H1 (cell line): Measurements from ENCODE around the gene NT5M. TPM values are rescaled to one million over a fixed set of nuclear protein-coding genes. Genes with fewer than 3 reads are reported as not detected.

Experiments
- CTCF ChIA-PET: fragments of 300-600 bp; sonication (Branson Sonifier 250); formaldehyde crosslinking; loops from one replicate; lab custom pipeline; 2021; ENCODE audit not compliant: partially characterized antibody; lab: Charles Lee
- POLR2A ChIA-PET: fragments of 300-600 bp; sonication (Branson Sonifier 250); formaldehyde crosslinking; loops from one replicate; lab custom pipeline; 2021; ENCODE audit warnings: inconsistent platforms; ENCODE audit not compliant: partially characterized antibody; lab: Charles Lee
- DNase-seq, 2 experiments: peaks; one replicate each; pipeline versions ENCODE4 v3.0.0 to v3.0.0-alpha.2; 2010 to 2022; ENCODE audit warnings: low spot score in 2 of 2, low read depth in 1 of 2, mixed read lengths in 1 of 2
- FAIRE-seq: peaks from 2 replicates; lab custom pipeline; 2011; peaks lifted over from hg19 to GRCh38; lab: Jason Lieb, UNC
- H2AFZ ChIP-seq: 2 replicates; pipeline ENCODE4 v1.8.1; 2012; ENCODE audit warnings: low read length, inconsistent platforms
- H2AK5ac ChIP-seq: 2 replicates; pipeline ENCODE4 v1.6.1; 2013; ENCODE audit warnings: low read depth, low read length
- H2BK120ac ChIP-seq: replicated peaks from 2 replicates; pipeline ENCODE3; 2013; ENCODE audit warnings: low read depth, low read length, inconsistent platforms
- H2BK12ac ChIP-seq: 2 replicates; pipeline ENCODE4 v1.6.1; 2013; ENCODE audit warnings: low read depth, low read length
- H2BK15ac ChIP-seq: 2 replicates; pipeline ENCODE4 v1.6.1; 2013; ENCODE audit warnings: low read length
- H2BK20ac ChIP-seq: 2 replicates; pipeline ENCODE4 v1.6.1; 2013; ENCODE audit warnings: low read length
- H2BK5ac ChIP-seq: 2 replicates; pipeline ENCODE4 v1.6.1; 2013; ENCODE audit warnings: low read depth, low read length
- H3K14ac ChIP-seq: 2 replicates; pipeline ENCODE4 v1.6.1; 2013; ENCODE audit warnings: inconsistent platforms; ENCODE audit not compliant: insufficient read length
- H3K18ac ChIP-seq: 2 replicates; pipeline ENCODE4 v1.6.1; 2013; ENCODE audit warnings: low read length; ENCODE audit errors: extremely low read depth
- H3K23ac ChIP-seq: 2 replicates; pipeline ENCODE4 v1.6.1; 2013; ENCODE audit warnings: inconsistent platforms; ENCODE audit not compliant: insufficient read length
- H3K23me2 ChIP-seq: 2 replicates; pipeline ENCODE4 v1.6.1; 2013; ENCODE audit warnings: low read depth, low read length
- H3K27ac ChIP-seq: 2 replicates; pipeline ENCODE4 v1.6.1; 2011; ENCODE audit warnings: low read depth, low read length, inconsistent platforms
- H3K27me3 ChIP-seq, 4 experiments: replicated peaks in 1 of 4; 1 replicate in 1 of 4; 2 replicates in 3 of 4; pipeline versions ENCODE4 v1.6.1 to v1.8.1; 2011 to 2013; ENCODE audit warnings: low read length in 3 of 4, mild to moderate bottlenecking in 3 of 4, inconsistent platforms in 2 of 4, mixed read lengths in 2 of 4, moderate library complexity in 1 of 4; ENCODE audit not compliant: control insufficient read depth in 3 of 4, insufficient read depth in 3 of 4; ENCODE audit errors: extremely low read depth in 1 of 4
- H3K36me3 ChIP-seq, 4 experiments: 2 replicates each; pipeline versions ENCODE4 v1.6.1 to v1.8.1; 2011 to 2013; ENCODE audit warnings: mild to moderate bottlenecking in 4 of 4, low read length in 3 of 4, moderate library complexity in 2 of 4, control low read depth in 1 of 4, inconsistent platforms in 1 of 4; ENCODE audit not compliant: insufficient read depth in 4 of 4, control insufficient read depth in 2 of 4
- H3K4ac ChIP-seq: replicated peaks from 2 replicates; pipeline ENCODE3; 2013; ENCODE audit warnings: low read length, low read depth, mixed read lengths, inconsistent platforms; ENCODE audit not compliant: insufficient read length
- H3K4me1 ChIP-seq, 4 experiments: replicated peaks in 1 of 4; 1 replicate in 1 of 4; 2 replicates in 3 of 4; pipeline versions ENCODE4 v1.6.1 to v1.8.1; 2011 to 2013; ENCODE audit warnings: low read length in 3 of 4, inconsistent platforms in 2 of 4, mixed read lengths in 1 of 4; ENCODE audit not compliant: insufficient read depth in 4 of 4, control insufficient read depth in 3 of 4
- H3K4me2 ChIP-seq, 2 experiments: 2 replicates each; pipeline versions ENCODE4 v1.6.1 to v1.8.1; 2011 to 2013; ENCODE audit warnings: low read depth in 2 of 2, low read length in 2 of 2, control low read depth in 1 of 2, inconsistent platforms in 1 of 2, mild to moderate bottlenecking in 1 of 2; ENCODE audit not compliant: insufficient read depth in 1 of 2
- H3K4me3 ChIP-seq, 4 experiments: fragments of 200-600, 300-600 bp in 1 of 4; sonication (generic), shearing (Covaris generic), sonication (Bioruptor Twin) in 1 of 4; 2 replicates each; pipeline versions ENCODE4 v1.5.1 to v1.8.1; 2011 to 2016; ENCODE audit warnings: low read length in 4 of 4, low read depth in 3 of 4, control low read depth in 2 of 4, inconsistent platforms in 2 of 4, mild to moderate bottlenecking in 2 of 4, mixed read lengths in 1 of 4, moderate library complexity in 1 of 4; ENCODE audit not compliant: insufficient read depth in 2 of 4; ENCODE audit errors: extremely low read depth in 1 of 4
- H3K56ac ChIP-seq: replicated peaks from 2 replicates; pipeline ENCODE3; 2013; ENCODE audit warnings: low read depth, mild to moderate bottlenecking, mixed read lengths, low read length, inconsistent platforms; ENCODE audit not compliant: insufficient read length
- H3K79me1 ChIP-seq: 2 replicates; pipeline ENCODE4 v1.6.1; 2013; ENCODE audit warnings: low read depth, low read length, control low read depth
- H3K79me2 ChIP-seq, 2 experiments: 2 replicates each; pipeline versions ENCODE4 v1.6.1 to v1.8.1; 2012 to 2013; ENCODE audit warnings: low read length in 2 of 2, mild to moderate bottlenecking in 2 of 2, inconsistent platforms in 1 of 2; ENCODE audit not compliant: insufficient read depth in 2 of 2, control insufficient read depth in 1 of 2
- H3K9ac ChIP-seq, 4 experiments: replicated peaks in 1 of 4; 1 replicate in 1 of 4; 2 replicates in 3 of 4; pipeline versions ENCODE4 v1.6.1 to v1.8.1; 2011 to 2013; ENCODE audit warnings: low read depth in 3 of 4, low read length in 3 of 4, control low read depth in 2 of 4, mild to moderate bottlenecking in 2 of 4, moderate library complexity in 2 of 4, inconsistent platforms in 1 of 4; ENCODE audit errors: extremely low read depth in 1 of 4
- H3K9me3 ChIP-seq, 2 experiments: 2 replicates each; pipeline versions ENCODE4 v1.6.1 to v1.8.1; 2012 to 2013; ENCODE audit warnings: mild to moderate bottlenecking in 2 of 2, moderate library complexity in 2 of 2, control low read depth in 1 of 2, inconsistent platforms in 1 of 2, low read depth in 1 of 2, low read length in 1 of 2, mixed read lengths in 1 of 2; ENCODE audit not compliant: insufficient read depth in 2 of 2
- H4K20me1 ChIP-seq, 2 experiments: replicated peaks in 1 of 2; 2 replicates each; pipeline versions ENCODE3 to v1.8.1; 2011 to 2013; ENCODE audit warnings: inconsistent platforms in 2 of 2, low read length in 2 of 2, mild to moderate bottlenecking in 1 of 2; ENCODE audit not compliant: insufficient read depth in 2 of 2, control insufficient read depth in 1 of 2
- H4K5ac ChIP-seq: 2 replicates; pipeline ENCODE4 v1.6.1; 2013; ENCODE audit warnings: low read length, low read depth, mixed read lengths, inconsistent platforms; ENCODE audit not compliant: insufficient read length
- H4K8ac ChIP-seq: 2 replicates; pipeline ENCODE4 v1.8.0; 2013; ENCODE audit warnings: mild to moderate bottlenecking, moderate library complexity, low read length, inconsistent platforms; ENCODE audit not compliant: insufficient read depth; ENCODE audit errors: extremely low read depth
- H4K91ac ChIP-seq: replicated peaks from 2 replicates; pipeline ENCODE3; 2013; ENCODE audit warnings: low read length, mixed read lengths, inconsistent platforms; ENCODE audit not compliant: insufficient read length
- BACH1 ChIP-seq: IDR thresholded peaks from 2 replicates; pipeline ENCODE4 v1.6.1; 2012; ENCODE audit warnings: low read length, improper control_type of control experiment
- EGR1 ChIP-seq: IDR thresholded peaks from 2 replicates; pipeline ENCODE4 v1.6.1; 2011; ENCODE audit warnings: low read depth, low read length, borderline replicate concordance
- GABPA ChIP-seq: IDR thresholded peaks from 2 replicates; pipeline ENCODE4 v1.6.1; 2011; ENCODE audit warnings: mild to moderate bottlenecking, low read length, moderate library complexity, borderline replicate concordance; ENCODE audit not compliant: insufficient read depth
- HDAC2 ChIP-seq, 2 experiments: fragments of 300-600 bp in 1 of 2; sonication (generic) in 1 of 2; IDR thresholded peaks; 2 replicates each; pipeline ENCODE4 v1.6.1; 2011 to 2012; ENCODE audit warnings: low read depth in 2 of 2, low read length in 2 of 2, mild to moderate bottlenecking in 2 of 2, moderate library complexity in 2 of 2, borderline replicate concordance in 1 of 2, inconsistent platforms in 1 of 2
- HDAC6 ChIP-seq: IDR thresholded peaks from one replicate; pipeline ENCODE4 v1.7.1; 2012; ENCODE audit warnings: low read depth, mild to moderate bottlenecking, inconsistent platforms, low read length, moderate library complexity
- NRF1 ChIP-seq: IDR thresholded peaks from 2 replicates; pipeline ENCODE4 v1.6.1; 2011; ENCODE audit warnings: mild to moderate bottlenecking, low read depth, low read length, improper control_type of control experiment
- POLR2A ChIP-seq, 2 experiments: IDR thresholded peaks; 1 replicate in 1 of 2; 2 replicates in 1 of 2; pipeline ENCODE4 v1.6.1; 2011; ENCODE audit warnings: low read depth in 2 of 2, low read length in 2 of 2, mild to moderate bottlenecking in 2 of 2; ENCODE audit errors: control extremely low read depth in 1 of 2
- RXRA ChIP-seq: IDR thresholded peaks from 2 replicates; pipeline ENCODE4 v1.6.1; 2011; ENCODE audit warnings: low read depth, mild to moderate bottlenecking, low read length, moderate library complexity; ENCODE audit not compliant: insufficient read depth
- SAP30 ChIP-seq: fragments of 300-600 bp; sonication (generic); IDR thresholded peaks from 2 replicates; pipeline ENCODE4 v1.7.1; 2012; ENCODE audit warnings: low read length, moderate library complexity, mild to moderate bottlenecking, inconsistent platforms; ENCODE audit not compliant: insufficient read depth, insufficient replicate concordance
- TAF7 ChIP-seq: optimal IDR thresholded peaks from 2 replicates; pipeline ENCODE3; 2011; ENCODE audit warnings: low read depth, mild to moderate bottlenecking, inconsistent platforms, low read length, moderate library complexity, borderline replicate concordance
- TEAD4 ChIP-seq: IDR thresholded peaks from 2 replicates; pipeline ENCODE4 v1.6.1; 2012; ENCODE audit warnings: low read depth, low read length, inconsistent platforms, mixed read lengths
- whole genome bisulfite sequencing, 2 experiments: shearing (Covaris generic) in 1 of 2; methylation state at CpG; one replicate each; pipeline versions ENCODE4 v1.1.6 to v1.1.7; 2013 to 2015; ENCODE audit warnings: low lambda C conversion rate in 2 of 2, mixed read lengths in 2 of 2, inconsistent platforms in 1 of 2, low coverage in 1 of 2, missing lambda C conversion rate in 1 of 2; ENCODE audit not compliant: insufficient replicate concordance in 2 of 2, insufficient coverage in 1 of 2, insufficient read length in 1 of 2; ENCODE audit errors: extremely low coverage in 1 of 2, missing lambda C conversion rate in 1 of 2; 5-methylcytosine and 5-hydroxymethylcytosine counted together
- polyA plus RNA-seq, 7 experiments: library from polyadenylated mRNA; depleted of rRNA in 3 of 7; stranded (reverse) in 5 of 7; unstranded in 2 of 7; fragments of >200 nt in 5 of 7; fragments of 200-250 nt in 2 of 7; gene quantifications; 1 replicate in 5 of 7; 2 replicates in 1 of 7; 4 replicates in 1 of 7; pipeline versions ENCODE4 v1.2.1 to v1.2.3, GENCODE V29; 2011 to 2013; ENCODE audit warnings: missing spikeins in 2 of 7, mixed read lengths in 2 of 7
- total RNA-seq: library from RNA; stranded (reverse); fragmentation: NEBNext Ultra II Directional; extraction: Animal tissue kit (Norgen Biotek cat#: 25700); gene quantifications from 2 replicates; pipeline ENCODE4 v1.2.1, GENCODE V29; 2021
- TF ChIP-seq, protein P1 (sequence below), 3 experiments: IDR thresholded peaks; 1 replicate in 2 of 3; 2 replicates in 1 of 3; pipeline versions ENCODE4 v1.5.1 to v1.6.1; 2011; ENCODE audit warnings: low read length in 3 of 3, mild to moderate bottlenecking in 3 of 3, inconsistent platforms in 2 of 3, low read depth in 1 of 3, moderate library complexity in 1 of 3; ENCODE audit not compliant: insufficient read depth in 1 of 3; ENCODE audit errors: control extremely low read depth in 1 of 3

Gene NT5M
- total and polyA plus RNA-seq, 2 of the 8 experiments (the other 6 are each of a cell fraction or from before 2014, with no cell fraction given), result 7.6 to 18.2 TPM

- WGBS, 2 experiments, result 93% methylated on average over 6 of the region's 6 CpGs; no CpG with 5 or more reads in 1 of the 2 experiments
- TF ChIP-seq GABPA (no peak), TEAD4 (no peak), SAP30 (no peak), RXRA (no peak), POLR2A (IDR thresholded peaks at IDR 0.05; ENCODE audit: control extremely low read depth in 1 of 2, low read depth in 2 of 2, low read length in 2 of 2) (no peak), NRF1 (no peak), EGR1 (no peak), HDAC6 (no peak), TAF7 (no peak), BACH1 (no peak), HDAC2 (IDR thresholded peaks at IDR 0.05; ENCODE audit: borderline replicate concordance in 1 of 2, low read depth in 2 of 2, low read length in 2 of 2) (no peak)
- TF ChIP-seq, protein P1, sequence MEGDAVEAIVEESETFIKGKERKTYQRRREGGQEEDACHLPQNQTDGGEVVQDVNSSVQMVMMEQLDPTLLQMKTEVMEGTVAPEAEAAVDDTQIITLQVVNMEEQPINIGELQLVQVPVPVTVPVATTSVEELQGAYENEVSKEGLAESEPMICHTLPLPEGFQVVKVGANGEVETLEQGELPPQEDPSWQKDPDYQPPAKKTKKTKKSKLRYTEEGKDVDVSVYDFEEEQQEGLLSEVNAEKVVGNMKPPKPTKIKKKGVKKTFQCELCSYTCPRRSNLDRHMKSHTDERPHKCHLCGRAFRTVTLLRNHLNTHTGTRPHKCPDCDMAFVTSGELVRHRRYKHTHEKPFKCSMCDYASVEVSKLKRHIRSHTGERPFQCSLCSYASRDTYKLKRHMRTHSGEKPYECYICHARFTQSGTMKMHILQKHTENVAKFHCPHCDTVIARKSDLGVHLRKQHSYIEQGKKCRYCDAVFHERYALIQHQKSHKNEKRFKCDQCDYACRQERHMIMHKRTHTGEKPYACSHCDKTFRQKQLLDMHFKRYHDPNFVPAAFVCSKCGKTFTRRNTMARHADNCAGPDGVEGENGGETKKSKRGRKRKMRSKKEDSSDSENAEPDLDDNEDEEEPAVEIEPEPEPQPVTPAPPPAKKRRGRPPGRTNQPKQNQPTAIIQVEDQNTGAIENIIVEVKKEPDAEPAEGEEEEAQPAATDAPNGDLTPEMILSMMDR (IDR thresholded peaks at IDR 0.05; ENCODE audit: control extremely low read depth in 1 of 3, insufficient read depth in 1 of 3, low read depth in 1 of 3, low read length in 3 of 3), result no peak
Observed at GRCh38 chr17:17375841-17376240, 72.7 kb downstream of the NT5M start.

More at GRCh38 chr17:17375841-17376240, 72.7 kb downstream of the NT5M start:
- Histone ChIP-seq H3K27ac (no peak overlapping the region), H3K23me2 (no peaks in the 10 kb centered on the region), H3K23ac (no peak overlapping the region), H3K14ac (no peak overlapping the region), H2AK5ac (no peak overlapping the region), H3K4me1 (no peaks in the 10 kb centered on the region), H4K5ac (no peak overlapping the region), H2BK12ac (no peak overlapping the region), H3K4ac (no peak overlapping the region), H4K91ac (no peak overlapping the region), H3K27me3 (no peaks in the 10 kb centered on the region; a peak in 2 of 7 replicates), H3K4me2 (no peak overlapping the region), H3K56ac (no peak overlapping the region), H2AFZ (no peak overlapping the region), H3K4me3 (no peak overlapping the region), H2BK5ac (no peak overlapping the region), H4K8ac (no peak overlapping the region), H3K18ac (no peak overlapping the region), H3K9me3 (no peaks in the 10 kb centered on the region), H3K79me1 (no peaks in the 10 kb centered on the region), H2BK20ac (no peak overlapping the region), H3K36me3 (no peaks in the 10 kb centered on the region), H2BK120ac (no peak overlapping the region), H4K20me1 (no peaks in the 10 kb centered on the region), H2BK15ac (no peak overlapping the region), H3K79me2 (no peaks in the 10 kb centered on the region), H3K9ac (no peak overlapping the region)
- ChIA-PET CTCF (interaction anchor here (0.6 to 4.4 kb wide), 4 partner anchors 21 to 266 kb away, joined by 5 to 11 read pairs (median 6); no protein-coding TSS in a partner anchor), POLR2A (no interaction called here)
- no peak for DNase-seq
- no peak for FAIRE-seq
